Activated T-cell treated with anti-CD3 and anti-CD28 coated beads, Interleukin-2, amount 50 U/mL, for 24 hours (primary cell): Measurements from ENCODE around the gene ICAM4.
A peak's percentile ranks its signal among the peaks of the same experiment; 100 is the strongest.

Experiments used
- DNase-seq: peaks from one replicate; pipeline ENCODE4 v3.0.0-alpha.2; 2020
- H3K27ac Mint-ChIP-seq: 2 replicates; pipeline ENCODE4 v1.8.0; 2020; ENCODE audit warnings: mild to moderate bottlenecking, mixed read lengths
- H3K27me3 Mint-ChIP-seq: 2 replicates; pipeline ENCODE4 v1.8.0; 2020; ENCODE audit warnings: mixed read lengths
- H3K36me3 Mint-ChIP-seq: 2 replicates; pipeline ENCODE4 v1.8.0; 2020; ENCODE audit warnings: low read depth, mixed read lengths
- H3K4me1 Mint-ChIP-seq: 2 replicates; pipeline ENCODE4 v1.8.0; 2020; ENCODE audit warnings: low read depth, mixed read lengths
- H3K4me3 Mint-ChIP-seq: 2 replicates; pipeline ENCODE4 v1.8.0; 2020; ENCODE audit warnings: mild to moderate bottlenecking, moderate library complexity, mixed read lengths
- H3K9me3 Mint-ChIP-seq: 2 replicates; pipeline ENCODE4 v1.8.0; 2020; ENCODE audit warnings: mixed read lengths

ICAM4 gene

DNA sequence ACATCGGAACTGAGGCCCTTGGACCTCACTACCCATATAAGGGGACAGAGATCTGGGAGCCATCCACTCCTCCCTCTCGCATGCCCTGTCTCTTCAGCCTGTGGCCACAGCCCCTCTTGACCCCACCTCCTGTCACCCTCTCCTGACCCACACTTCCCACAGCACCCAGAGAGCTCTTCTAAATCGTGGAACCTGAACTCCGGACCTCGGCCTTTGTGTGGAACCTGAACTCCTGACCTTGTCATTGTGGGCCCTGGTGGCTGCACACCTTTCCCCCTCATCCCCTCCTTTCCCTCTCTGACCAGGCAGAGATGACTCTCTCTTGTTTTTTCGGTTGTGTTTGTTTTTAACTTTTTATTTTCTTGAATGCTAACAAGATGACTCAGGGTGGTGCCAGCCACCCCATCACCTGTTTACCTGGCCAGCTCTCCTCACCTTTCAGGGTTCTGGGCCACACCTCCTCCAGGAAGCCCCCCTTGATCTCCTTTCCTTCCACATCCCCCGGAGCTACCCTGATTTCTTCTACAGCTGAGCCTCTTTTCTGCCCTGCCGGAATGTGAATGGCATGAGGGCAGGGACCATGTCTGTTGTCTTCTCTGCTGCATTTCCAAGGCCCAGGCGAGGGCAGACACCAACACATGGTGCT lies 29.7 kb upstream of the ICAM4 start:
- Mint-ChIP-seq H3K27ac (no peak overlapping the region), H3K4me1 (peaks cover 53% of the 10 kb centered on the region), H3K36me3 (peaks cover 80% of the 10 kb centered on the region), H3K27me3 (no peaks in the 10 kb centered on the region), H3K9me3 (no peaks in the 10 kb centered on the region), H3K4me3 (no peak overlapping the region)
- DNase-seq, result no peak

DNA sequence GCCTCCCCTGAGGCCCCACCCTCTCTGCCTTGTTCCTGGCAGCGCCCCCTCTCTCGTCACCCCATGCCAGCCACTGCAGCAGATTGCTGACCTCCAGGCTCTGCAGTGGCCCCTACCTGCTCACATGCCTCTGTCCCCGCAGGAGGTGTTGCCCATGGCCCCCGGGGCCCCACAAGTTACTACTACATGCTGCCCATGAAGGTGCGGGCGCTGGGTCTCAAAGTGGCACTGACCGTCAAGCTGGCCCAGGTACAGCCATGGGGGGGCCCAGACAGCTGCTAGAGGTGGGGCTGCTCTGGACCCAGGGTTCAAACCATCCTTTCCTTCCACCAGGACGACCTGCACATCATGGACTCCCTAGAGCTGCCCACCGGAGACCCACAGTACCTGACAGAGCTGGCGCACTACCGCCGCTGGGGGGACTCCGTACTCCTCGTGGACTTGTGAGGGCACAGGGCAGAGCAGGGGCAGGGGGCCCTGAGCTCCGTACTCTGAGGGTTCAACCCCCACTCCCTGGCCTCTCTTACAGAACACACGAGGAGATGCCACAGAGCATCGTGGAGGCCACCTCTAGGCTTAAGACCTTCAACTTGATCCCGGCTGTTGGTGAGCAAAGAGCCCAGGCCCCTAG lies 28.6 kb upstream of the ICAM4 start:
- peak overlapping the region; percentile 91 for H3K27ac Mint-ChIP-seq
- H3K27me3 Mint-ChIP-seq, result no peaks in the 10 kb centered on the region
- H3K4me1 Mint-ChIP-seq, result peaks cover 47% of the 10 kb centered on the region
- H3K9me3 Mint-ChIP-seq, result no peaks in the 10 kb centered on the region
- peaks cover 69% of the 10 kb centered on the region for H3K36me3 Mint-ChIP-seq
- no peak for DNase-seq
- no peak overlapping the region for H3K4me3 Mint-ChIP-seq

DNA sequence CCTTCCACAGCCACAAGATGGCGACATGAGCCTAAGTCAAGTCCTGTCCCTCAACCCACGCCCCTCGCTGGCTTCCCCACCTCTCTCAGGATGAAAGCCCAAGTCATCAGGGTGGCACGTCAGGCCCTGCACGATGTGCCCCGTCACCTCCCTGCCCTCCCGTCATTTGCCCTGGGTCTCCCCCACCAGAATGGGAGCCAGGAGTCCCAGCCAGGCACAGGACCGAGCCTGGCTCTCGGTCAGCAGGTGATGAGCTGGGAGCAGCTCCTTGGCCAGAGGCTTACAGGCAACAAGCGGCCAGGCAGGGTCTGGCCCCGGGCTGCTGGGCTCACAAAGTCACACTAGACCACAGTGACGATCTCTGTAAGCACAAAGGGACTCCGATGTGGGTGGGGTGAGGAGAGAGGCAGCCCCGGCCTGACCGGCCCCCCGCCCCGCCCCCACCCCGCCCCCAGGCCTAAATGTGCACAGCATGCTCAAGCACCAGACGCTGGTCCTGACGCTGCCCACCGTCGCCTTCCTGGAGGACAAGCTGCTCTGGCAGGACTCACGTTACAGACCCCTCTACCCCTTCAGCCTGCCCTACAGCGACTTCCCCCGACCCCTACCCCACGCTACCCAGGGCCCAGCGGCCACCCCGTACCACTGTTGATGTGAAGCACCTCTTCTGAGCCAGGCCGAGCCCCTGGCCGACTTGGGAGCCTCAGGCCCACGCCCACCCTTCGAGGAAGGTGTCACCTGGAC lies 27.4 kb upstream of the ICAM4 start:
- DNase-seq, result peak; percentile 89
- H3K4me1 Mint-ChIP-seq, result peaks cover 37% of the 10 kb centered on the region
- no peaks in the 10 kb centered on the region for H3K27me3 Mint-ChIP-seq
- peak overlapping the region; percentile 95 for H3K27ac Mint-ChIP-seq
- peaks cover 57% of the 10 kb centered on the region for H3K36me3 Mint-ChIP-seq
- H3K9me3 Mint-ChIP-seq, result no peaks in the 10 kb centered on the region
- H3K4me3 Mint-ChIP-seq, result peak overlapping the region; percentile 57

DNA sequence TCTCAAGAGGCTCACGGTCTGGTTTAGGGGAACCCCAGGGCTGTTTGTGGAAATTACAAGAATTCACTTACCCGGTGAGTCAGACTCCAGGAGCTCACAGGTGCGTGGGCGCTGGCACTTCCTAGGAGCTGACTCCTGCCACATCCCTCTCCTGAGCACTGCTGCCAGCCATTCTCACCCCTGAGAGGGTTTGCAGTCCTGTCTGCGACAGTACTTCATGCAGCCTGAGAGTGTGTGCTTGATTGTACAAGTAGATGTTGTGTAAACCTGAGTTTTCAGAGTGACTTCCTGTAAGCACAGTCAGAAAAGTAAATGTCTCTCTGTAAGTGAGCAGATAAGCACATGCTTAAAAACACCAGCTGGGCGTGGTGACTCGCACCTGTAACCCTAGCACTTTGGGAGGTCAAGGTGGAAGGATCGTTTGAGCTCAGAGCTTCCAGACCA lies 26.6 kb upstream of the ICAM4 start:
- H3K4me1 Mint-ChIP-seq, result peaks cover 33% of the 10 kb centered on the region
- H3K9me3 Mint-ChIP-seq, result no peaks in the 10 kb centered on the region
- H3K27ac Mint-ChIP-seq, result peak overlapping the region; percentile 95
- H3K27me3 Mint-ChIP-seq, result no peaks in the 10 kb centered on the region
- H3K4me3 Mint-ChIP-seq, result peak overlapping the region; percentile 57
- peak; percentile 77 for DNase-seq
- peaks cover 49% of the 10 kb centered on the region for H3K36me3 Mint-ChIP-seq

DNA sequence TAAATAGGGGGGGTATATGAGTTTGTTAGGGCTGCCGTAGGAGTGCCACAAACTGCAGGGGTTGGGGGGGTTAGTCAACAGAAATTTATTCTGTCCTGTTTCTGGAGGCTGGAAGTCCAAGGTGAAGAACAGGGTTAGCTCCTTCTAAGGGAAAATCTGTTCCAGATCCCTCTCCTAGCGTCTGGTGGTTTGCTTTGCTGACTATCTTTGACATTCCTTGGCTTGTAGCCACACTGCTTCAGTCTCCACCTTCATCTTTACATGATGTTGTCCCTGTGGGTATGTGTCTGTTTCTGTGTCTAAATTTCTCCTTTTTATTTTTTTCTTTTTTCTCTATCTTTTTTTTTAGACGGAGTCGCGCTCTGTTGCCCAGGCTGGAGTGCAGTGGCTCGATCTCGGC lies 24.0 kb upstream of the ICAM4 start:
- Mint-ChIP-seq H3K36me3 (peaks cover 24% of the 10 kb centered on the region), H3K27me3 (no peaks in the 10 kb centered on the region), H3K4me1 (peaks cover 30% of the 10 kb centered on the region), H3K9me3 (no peaks in the 10 kb centered on the region), H3K4me3 (no peak overlapping the region), H3K27ac (no peak overlapping the region)
- no peak for DNase-seq

DNA sequence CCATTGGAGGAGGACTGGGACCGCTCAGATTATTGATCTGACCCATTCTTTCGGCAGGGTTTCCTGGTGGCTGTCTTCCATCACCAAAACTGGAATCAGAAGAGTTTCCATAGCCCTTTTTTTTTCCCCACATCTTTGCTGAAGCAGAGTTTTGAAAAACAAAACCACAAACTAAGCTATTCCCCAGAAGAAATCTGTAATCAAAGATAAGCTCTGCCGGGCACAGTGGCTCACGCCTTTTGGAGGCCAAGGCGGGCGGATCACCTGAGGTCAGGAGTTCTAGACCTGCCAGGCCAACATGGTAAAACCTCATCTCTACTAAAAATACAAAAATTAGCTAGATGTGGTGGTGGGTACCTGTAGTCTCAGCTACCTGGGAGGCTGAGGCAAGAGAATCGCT lies 20.0 kb upstream of the ICAM4 start:
- no peak overlapping the region for H3K4me3 Mint-ChIP-seq
- DNase-seq, result no peak
- peaks cover 22% of the 10 kb centered on the region for H3K4me1 Mint-ChIP-seq
- H3K27ac Mint-ChIP-seq, result no peak overlapping the region
- H3K27me3 Mint-ChIP-seq, result no peaks in the 10 kb centered on the region
- peaks cover 8% of the 10 kb centered on the region for H3K36me3 Mint-ChIP-seq
- no peaks in the 10 kb centered on the region for H3K9me3 Mint-ChIP-seq

DNA sequence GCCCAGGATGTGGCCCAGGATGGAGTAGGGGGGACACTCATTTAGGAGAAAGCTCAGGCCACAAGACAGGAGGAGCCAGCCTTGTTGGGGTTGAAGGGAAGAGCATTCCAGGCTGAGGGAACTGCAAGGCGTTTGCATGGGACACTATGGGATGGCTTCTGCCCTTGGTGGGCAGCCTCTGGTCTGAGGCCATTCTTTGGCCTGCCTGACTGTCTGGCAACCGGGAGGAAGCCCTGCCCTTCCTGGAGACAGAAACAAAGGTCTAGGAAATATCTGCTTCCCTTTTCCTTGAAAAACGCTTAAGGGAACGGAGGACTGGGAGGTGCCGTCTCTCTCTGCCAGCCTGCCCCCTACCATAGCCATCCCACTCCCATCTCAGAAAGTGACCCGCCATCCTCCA lies 18.7 kb upstream of the ICAM4 start:
- Mint-ChIP-seq H3K9me3 (no peaks in the 10 kb centered on the region), H3K27ac (no peak overlapping the region), H3K36me3 (peaks cover 19% of the 10 kb centered on the region), H3K4me1 (peaks cover 33% of the 10 kb centered on the region), H3K27me3 (no peaks in the 10 kb centered on the region), H3K4me3 (no peak overlapping the region)
- no peak for DNase-seq

DNA sequence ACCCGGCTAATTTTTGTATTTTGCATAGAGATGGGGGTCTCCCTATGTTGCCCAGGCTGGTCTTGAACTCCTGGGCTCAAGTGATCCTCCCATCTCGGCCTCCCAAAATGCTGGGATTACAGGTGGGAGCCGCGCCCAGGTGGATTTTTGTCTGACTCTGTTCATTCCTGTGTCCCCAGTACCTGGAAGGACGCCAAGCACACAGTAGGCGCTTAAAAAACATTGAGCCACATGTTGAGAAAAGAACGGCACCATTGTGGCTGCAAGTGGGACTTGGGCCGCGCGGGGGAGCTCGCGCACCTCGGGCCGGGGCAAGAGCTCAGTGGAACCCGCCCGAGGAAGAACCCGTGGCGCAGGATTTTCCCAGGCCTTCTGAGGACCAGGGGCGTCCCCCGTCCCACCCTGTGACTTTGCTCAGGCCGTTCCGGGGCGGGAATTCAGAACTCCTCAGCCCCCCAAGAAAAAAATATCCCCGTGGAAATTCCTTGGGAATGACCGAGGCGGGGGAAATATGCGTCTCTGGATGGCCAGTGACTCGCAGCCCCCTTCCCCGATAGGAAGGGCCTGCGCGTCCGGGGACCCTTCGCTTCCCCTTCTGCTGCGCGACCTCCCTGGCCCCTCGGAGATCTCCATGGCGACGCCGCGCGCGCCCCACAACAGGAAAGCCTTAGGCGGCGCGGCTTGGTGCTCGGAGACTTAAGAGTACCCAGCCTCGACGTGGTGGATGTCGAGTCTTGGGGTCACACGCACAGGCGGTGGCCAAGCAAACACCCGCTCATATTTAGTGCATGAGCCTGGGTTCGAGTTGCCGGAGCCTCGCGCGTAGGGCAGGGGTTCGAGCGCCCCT lies 17.2 kb upstream of the ICAM4 start:
- Mint-ChIP-seq H3K9me3 (no peaks in the 10 kb centered on the region), H3K4me3 (peak overlapping the region; percentile 86), H3K27ac (peak overlapping the region; percentile 97), H3K4me1 (peaks cover 37% of the 10 kb centered on the region), H3K36me3 (peaks cover 27% of the 10 kb centered on the region), H3K27me3 (no peaks in the 10 kb centered on the region)
- peak; percentile 93 for DNase-seq

DNA sequence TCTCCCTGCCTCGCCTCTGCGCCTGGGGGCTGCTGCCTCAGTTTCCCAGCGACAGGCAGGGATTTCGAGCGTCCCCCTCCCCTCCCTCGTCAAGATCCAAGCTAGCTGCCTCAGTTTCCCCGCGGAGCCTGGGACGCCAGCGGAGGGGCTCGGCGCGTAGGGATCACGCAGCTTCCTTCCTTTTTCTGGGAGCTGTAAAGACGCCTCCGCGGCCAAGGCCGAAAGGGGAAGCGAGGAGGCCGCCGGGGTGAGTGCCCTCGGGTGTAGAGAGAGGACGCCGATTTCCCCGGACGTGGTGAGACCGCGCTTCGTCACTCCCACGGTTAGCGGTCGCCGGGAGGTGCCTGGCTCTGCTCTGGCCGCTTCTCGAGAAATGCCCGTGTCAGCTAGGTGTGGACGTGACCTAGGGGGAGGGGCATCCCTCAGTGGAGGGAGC lies 16.6 kb upstream of the ICAM4 start:
- Mint-ChIP-seq H3K27ac (peak overlapping the region; percentile 97), H3K36me3 (peaks cover 34% of the 10 kb centered on the region), H3K4me3 (peak overlapping the region; percentile 86), H3K9me3 (no peaks in the 10 kb centered on the region), H3K27me3 (no peaks in the 10 kb centered on the region), H3K4me1 (peaks cover 42% of the 10 kb centered on the region)
- DNase-seq, result peak; percentile 81

DNA sequence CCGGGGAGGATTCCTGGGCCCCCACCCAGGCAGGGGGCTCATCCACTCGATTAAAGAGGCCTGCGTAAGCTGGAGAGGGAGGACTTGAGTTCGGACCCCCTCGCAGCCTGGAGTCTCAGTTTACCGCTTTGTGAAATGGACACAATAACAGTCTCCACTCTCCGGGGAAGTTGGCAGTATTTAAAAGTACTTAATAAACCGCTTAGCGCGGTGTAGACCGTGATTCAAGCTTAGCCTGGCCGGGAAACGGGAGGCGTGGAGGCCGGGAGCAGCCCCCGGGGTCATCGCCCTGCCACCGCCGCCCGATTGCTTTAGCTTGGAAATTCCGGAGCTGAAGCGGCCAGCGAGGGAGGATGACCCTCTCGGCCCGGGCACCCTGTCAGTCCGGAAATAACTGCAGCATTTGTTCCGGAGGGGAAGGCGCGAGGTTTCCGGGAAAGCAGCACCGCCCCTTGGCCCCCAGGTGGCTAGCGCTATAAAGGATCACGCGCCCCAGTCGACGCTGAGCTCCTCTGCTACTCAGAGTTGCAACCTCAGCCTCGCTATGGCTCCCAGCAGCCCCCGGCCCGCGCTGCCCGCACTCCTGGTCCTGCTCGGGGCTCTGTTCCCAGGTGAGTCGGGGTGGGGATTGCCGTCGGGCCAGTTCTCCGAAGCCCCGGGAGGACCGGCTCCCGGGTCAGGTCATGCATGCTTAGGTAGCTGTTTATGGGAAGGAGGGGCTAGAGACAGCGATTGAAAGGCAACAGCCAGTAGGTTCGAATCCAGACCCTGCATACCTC lies 15.9 kb upstream of the ICAM4 start, which contains the start of gene ICAM1:
TSS of gene ICAM1 (plus strand) at position 505 of the 779 bp plus-strand sequence. CDS start at position 545, 40 bp downstream.
- peak; percentile 85 for DNase-seq
- H3K27me3 Mint-ChIP-seq, result no peaks in the 10 kb centered on the region
- peak within 1 kb of the TSS; percentile 97 for H3K27ac Mint-ChIP-seq
- peaks cover 37% of the 10 kb centered on the region for H3K36me3 Mint-ChIP-seq
- H3K4me1 Mint-ChIP-seq, result peaks cover 42% of the 10 kb centered on the region
- peak within 1 kb of the TSS; percentile 86 for H3K4me3 Mint-ChIP-seq
- H3K9me3 Mint-ChIP-seq, result no peaks in the 10 kb centered on the region

DNA sequence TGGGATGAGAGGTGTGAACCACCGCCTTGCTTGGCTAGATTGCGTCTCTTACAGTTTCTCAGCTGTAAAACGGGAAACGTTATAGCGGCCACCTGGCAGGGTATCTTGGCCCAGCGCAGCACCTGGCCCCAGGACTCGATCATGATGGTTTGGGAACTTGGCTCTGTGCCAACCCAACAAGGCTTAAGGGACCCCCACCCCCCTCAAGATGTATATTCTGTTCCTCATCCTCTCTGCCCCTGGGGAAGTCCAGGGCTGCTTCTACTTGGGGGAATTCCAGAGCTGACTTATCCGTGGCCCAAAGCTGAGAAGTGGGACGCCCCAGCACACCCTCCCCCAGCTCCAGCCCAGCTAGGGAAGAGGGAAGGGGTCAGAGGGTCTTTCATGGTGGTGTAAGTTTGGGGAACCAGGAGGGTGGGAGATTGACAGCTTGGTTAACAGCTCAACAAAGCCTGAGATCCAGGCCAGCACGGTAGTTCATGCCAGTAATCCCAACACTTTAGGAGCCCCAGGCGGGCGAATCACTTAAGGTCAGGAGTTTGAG lies 15.1 kb upstream of the ICAM4 start:
- peaks cover 42% of the 10 kb centered on the region for H3K4me1 Mint-ChIP-seq
- H3K9me3 Mint-ChIP-seq, result no peaks in the 10 kb centered on the region
- peak overlapping the region; percentile 97 for H3K27ac Mint-ChIP-seq
- H3K27me3 Mint-ChIP-seq, result no peaks in the 10 kb centered on the region
- DNase-seq, result peak; percentile 64
- peaks cover 38% of the 10 kb centered on the region for H3K36me3 Mint-ChIP-seq
- H3K4me3 Mint-ChIP-seq, result peak overlapping the region; percentile 86

DNA sequence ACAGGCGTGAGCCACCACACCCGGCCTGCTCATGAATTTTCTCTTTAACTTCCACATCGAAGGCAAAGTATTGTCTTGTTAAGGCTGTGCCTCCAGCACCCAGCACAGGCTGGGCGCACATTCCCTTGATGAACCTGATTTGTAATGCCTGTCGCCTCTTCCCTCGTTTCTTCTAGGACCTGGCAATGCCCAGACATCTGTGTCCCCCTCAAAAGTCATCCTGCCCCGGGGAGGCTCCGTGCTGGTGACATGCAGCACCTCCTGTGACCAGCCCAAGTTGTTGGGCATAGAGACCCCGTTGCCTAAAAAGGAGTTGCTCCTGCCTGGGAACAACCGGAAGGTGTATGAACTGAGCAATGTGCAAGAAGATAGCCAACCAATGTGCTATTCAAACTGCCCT lies 12.2 kb upstream of the ICAM4 start:
- Mint-ChIP-seq H3K9me3 (no peaks in the 10 kb centered on the region), H3K4me1 (peaks cover 51% of the 10 kb centered on the region), H3K27me3 (no peaks in the 10 kb centered on the region), H3K27ac (peak overlapping the region; percentile 65), H3K4me3 (no peak overlapping the region), H3K36me3 (peaks cover 66% of the 10 kb centered on the region)
- no peak for DNase-seq

DNA sequence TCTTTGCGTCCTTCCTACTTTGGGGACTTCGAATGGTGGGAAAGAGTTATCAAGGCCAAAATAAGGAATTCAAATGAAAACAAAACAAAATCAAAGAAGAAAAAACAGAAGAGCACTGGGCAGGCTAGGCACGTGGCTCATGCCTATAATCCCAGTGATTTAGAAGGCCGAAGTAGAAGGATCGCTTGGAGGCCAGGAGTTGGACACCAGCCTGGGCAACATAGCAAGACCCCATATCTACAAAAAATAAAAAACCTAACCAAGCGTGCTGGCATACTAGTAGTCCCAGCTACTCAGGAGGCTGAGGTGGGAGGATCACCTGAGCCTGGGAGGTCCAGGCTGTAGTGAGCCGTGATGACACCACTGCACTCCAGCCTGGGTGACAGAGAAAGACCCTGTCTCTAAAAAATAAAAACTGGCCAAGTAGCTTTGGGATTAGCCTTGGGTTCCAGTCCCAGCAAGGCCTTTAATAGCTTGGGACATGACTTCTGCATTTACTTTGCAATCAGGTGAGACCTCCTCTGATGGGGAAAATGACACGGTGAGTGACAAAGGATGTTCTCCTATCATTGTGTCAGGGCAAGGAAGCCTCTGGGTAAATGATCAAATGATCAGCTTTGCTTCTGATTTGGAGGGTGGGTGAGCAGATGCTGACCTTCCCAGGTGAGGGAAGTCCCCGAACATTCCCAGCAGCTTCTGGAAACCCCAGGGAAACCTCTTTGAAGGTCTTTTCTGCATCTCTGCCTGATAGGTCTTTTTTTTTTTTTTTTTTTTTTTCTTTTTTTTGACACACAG lies 8.8 kb upstream of the ICAM4 start:
- H3K36me3 Mint-ChIP-seq, result peaks cover 66% of the 10 kb centered on the region
- H3K27ac Mint-ChIP-seq, result no peak overlapping the region
- no peak overlapping the region for H3K4me3 Mint-ChIP-seq
- no peaks in the 10 kb centered on the region for H3K27me3 Mint-ChIP-seq
- H3K4me1 Mint-ChIP-seq, result peaks cover 26% of the 10 kb centered on the region
- no peak for DNase-seq
- H3K9me3 Mint-ChIP-seq, result no peaks in the 10 kb centered on the region
